Measurements from ENCODE around the gene TPST1. TPM values are rescaled to one million over a fixed set of nuclear protein-coding genes. Genes with fewer than 3 reads are reported as not detected.

The TPST1 gene
- total RNA-seq, 2 donors from 2014 or later, result 0.65 TPM

- Mint-ChIP-seq H3K36me3 (ENCODE audit: low read depth) (no peaks in the 10 kb centered on the region), H3K4me3 (no peak overlapping the region), H3K27me3 (peaks cover 10% of the 10 kb centered on the region), H3K4me1 (no peaks in the 10 kb centered on the region), H3K27ac (no peak overlapping the region)
- H3K9me3 ChIP-seq (ENCODE audit: control insufficient read depth, low read length, poor library complexity, severe bottlenecking), result no peaks in the 10 kb centered on the region
- ATAC-seq, result no peak
- no peak for DNase-seq
Observed at GRCh38 chr7:66233638-66234037, 28.5 kb downstream of the TPST1 start.

GRCh38 chr7:66236713-66237303 lies 31.7 kb downstream of the TPST1 start:
- Mint-ChIP-seq H3K4me1 (no peaks in the 10 kb centered on the region), H3K27me3 (peaks cover 10% of the 10 kb centered on the region), H3K36me3 (ENCODE audit: low read depth) (no peaks in the 10 kb centered on the region), H3K4me3 (no peak overlapping the region), H3K27ac (no peak overlapping the region)
- DNase-seq (no peak), ATAC-seq (no peak)
- no peaks in the 10 kb centered on the region for H3K9me3 ChIP-seq (ENCODE audit: control insufficient read depth, low read length, poor library complexity, severe bottlenecking)

GRCh38 chr7:66237906-66238772 lies 33.0 kb downstream of the TPST1 start:
- Mint-ChIP-seq H3K36me3 (ENCODE audit: low read depth) (no peaks in the 10 kb centered on the region), H3K27ac (no peak overlapping the region), H3K4me3 (no peak overlapping the region), H3K4me1 (no peaks in the 10 kb centered on the region), H3K27me3 (peaks cover 10% of the 10 kb centered on the region)
- ATAC-seq (no peak), DNase-seq (no peak)
- no peaks in the 10 kb centered on the region for H3K9me3 ChIP-seq (ENCODE audit: control insufficient read depth, low read length, poor library complexity, severe bottlenecking)

- peaks cover 10% of the 10 kb centered on the region for H3K27me3 Mint-ChIP-seq
- ATAC-seq (no peak), DNase-seq (no peak)
- H3K9me3 ChIP-seq (ENCODE audit: control insufficient read depth, low read length, poor library complexity, severe bottlenecking), result no peaks in the 10 kb centered on the region
- no peak overlapping the region for H3K4me3 Mint-ChIP-seq
- no peak overlapping the region for H3K27ac Mint-ChIP-seq
- H3K36me3 Mint-ChIP-seq (ENCODE audit: low read depth), result no peaks in the 10 kb centered on the region
- no peaks in the 10 kb centered on the region for H3K4me1 Mint-ChIP-seq
Observed at GRCh38 chr7:66238773-66239466, 33.8 kb downstream of the TPST1 start.

GRCh38 chr7:66239467-66239856 lies 34.3 kb downstream of the TPST1 start:
- Mint-ChIP-seq H3K4me1 (no peaks in the 10 kb centered on the region), H3K27ac (no peak overlapping the region)
- no peak for ATAC-seq

GRCh38 chr7:66245008-66245407 lies 39.9 kb downstream of the TPST1 start:
- H3K27ac Mint-ChIP-seq, result no peak overlapping the region
- H3K27me3 Mint-ChIP-seq, result peaks cover 5% of the 10 kb centered on the region
- DNase-seq (no peak), ATAC-seq (no peak)
- no peaks in the 10 kb centered on the region for H3K9me3 ChIP-seq (ENCODE audit: control insufficient read depth, low read length, poor library complexity, severe bottlenecking)
- H3K4me3 Mint-ChIP-seq, result no peak overlapping the region
- peaks cover 3% of the 10 kb centered on the region for H3K4me1 Mint-ChIP-seq
- no peaks in the 10 kb centered on the region for H3K36me3 Mint-ChIP-seq (ENCODE audit: low read depth)

More at GRCh38 chr7:66239467-66239856, 34.3 kb downstream of the TPST1 start:
- Mint-ChIP-seq H3K36me3 (ENCODE audit: low read depth) (no peaks in the 10 kb centered on the region), H3K27me3 (peaks cover 10% of the 10 kb centered on the region), H3K4me3 (no peak overlapping the region)
- no peak for DNase-seq
- no peaks in the 10 kb centered on the region for H3K9me3 ChIP-seq (ENCODE audit: control insufficient read depth, low read length, poor library complexity, severe bottlenecking)

GRCh38 chr7:66246554-66247171 lies 41.5 kb downstream of the TPST1 start:
- Mint-ChIP-seq H3K27ac (no peak overlapping the region), H3K27me3 (peaks cover 5% of the 10 kb centered on the region), H3K36me3 (ENCODE audit: low read depth) (no peaks in the 10 kb centered on the region), H3K4me1 (peaks cover 3% of the 10 kb centered on the region), H3K4me3 (no peak overlapping the region)
- H3K9me3 ChIP-seq (ENCODE audit: control insufficient read depth, low read length, poor library complexity, severe bottlenecking), result no peaks in the 10 kb centered on the region
- DNase-seq (no peak), ATAC-seq (no peak)

GRCh38 chr7:66247380-66248078 lies 42.4 kb downstream of the TPST1 start:
- Mint-ChIP-seq H3K36me3 (ENCODE audit: low read depth) (no peaks in the 10 kb centered on the region), H3K27ac (no peak overlapping the region), H3K27me3 (peaks cover 5% of the 10 kb centered on the region), H3K4me1 (peaks cover 3% of the 10 kb centered on the region), H3K4me3 (no peak overlapping the region)
- DNase-seq, result no peak
- no peak for ATAC-seq
- H3K9me3 ChIP-seq (ENCODE audit: control insufficient read depth, low read length, poor library complexity, severe bottlenecking), result no peaks in the 10 kb centered on the region

- DNase-seq, result no peak
- Mint-ChIP-seq H3K36me3 (ENCODE audit: low read depth) (no peaks in the 10 kb centered on the region), H3K27ac (no peak overlapping the region), H3K27me3 (peaks cover 4% of the 10 kb centered on the region), H3K4me3 (no peak overlapping the region), H3K4me1 (peaks cover 3% of the 10 kb centered on the region)
- no peak for ATAC-seq
- no peaks in the 10 kb centered on the region for H3K9me3 ChIP-seq (ENCODE audit: control insufficient read depth, low read length, poor library complexity, severe bottlenecking)
Observed at GRCh38 chr7:66250711-66251110, 45.6 kb downstream of the TPST1 start.

GRCh38 chr7:66255534-66256100 lies 50.5 kb downstream of the TPST1 start:
- no peaks in the 10 kb centered on the region for H3K4me1 Mint-ChIP-seq
- H3K36me3 Mint-ChIP-seq (ENCODE audit: low read depth), result no peaks in the 10 kb centered on the region
- peaks cover 18% of the 10 kb centered on the region for H3K27me3 Mint-ChIP-seq
- ATAC-seq, result no peak
- no peak overlapping the region for H3K4me3 Mint-ChIP-seq
- no peak for DNase-seq
- H3K27ac Mint-ChIP-seq, result no peak overlapping the region
- no peaks in the 10 kb centered on the region for H3K9me3 ChIP-seq (ENCODE audit: control insufficient read depth, low read length, poor library complexity, severe bottlenecking)

- Mint-ChIP-seq H3K4me1 (no peaks in the 10 kb centered on the region), H3K27me3 (peaks cover 23% of the 10 kb centered on the region), H3K4me3 (no peak overlapping the region), H3K27ac (no peak overlapping the region), H3K36me3 (ENCODE audit: low read depth) (no peaks in the 10 kb centered on the region)
- no peak for ATAC-seq
- no peak for DNase-seq
- no peaks in the 10 kb centered on the region for H3K9me3 ChIP-seq (ENCODE audit: control insufficient read depth, low read length, poor library complexity, severe bottlenecking)
Observed at GRCh38 chr7:66256281-66256680, 51.1 kb downstream of the TPST1 start.

GRCh38 chr7:66257481-66257880 lies 52.3 kb downstream of the TPST1 start:
- Mint-ChIP-seq H3K27ac (no peak overlapping the region), H3K36me3 (ENCODE audit: low read depth) (no peaks in the 10 kb centered on the region), H3K4me1 (no peaks in the 10 kb centered on the region), H3K4me3 (no peak overlapping the region), H3K27me3 (peaks cover 29% of the 10 kb centered on the region)
- ATAC-seq (no peak), DNase-seq (no peak)
- no peaks in the 10 kb centered on the region for H3K9me3 ChIP-seq (ENCODE audit: control insufficient read depth, low read length, poor library complexity, severe bottlenecking)
